IPS-NIHi7 (cell line): ENCODE data around the gene SNAPC1.
"Not testable (repeated sequence)": the region's sequence is repeated elsewhere in the genome, so short reads cannot be mapped to it uniquely, and the experiment has no call there.

Experiments
- DNase-seq: peaks from one replicate; pipeline ENCODE4 v3.0.0; 2012; ENCODE audit warnings: mixed read lengths; ENCODE audit errors: extremely low spot score

The SNAPC1 gene

DNA sequence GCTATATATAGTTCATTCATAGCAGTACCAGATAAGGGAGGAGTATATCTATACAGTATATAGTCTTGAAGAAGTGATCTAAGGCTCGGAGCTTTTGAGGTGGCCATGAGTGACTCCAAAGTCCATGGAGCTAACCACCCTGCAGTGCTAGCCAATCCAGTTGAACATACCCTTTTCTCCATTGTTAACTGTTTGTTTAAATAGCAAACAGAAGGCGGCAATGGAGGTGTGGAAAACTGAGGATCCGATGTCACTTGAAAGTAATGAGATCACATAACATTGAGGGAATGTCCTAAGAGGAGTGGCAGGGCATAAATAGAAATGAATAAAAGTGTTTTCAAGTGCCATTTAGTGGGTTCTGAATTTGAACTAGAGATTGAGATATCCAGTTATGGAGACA is 12.4 kb upstream of the SNAPC1 start:
- DNase-seq = peak; percentile 31

DNA sequence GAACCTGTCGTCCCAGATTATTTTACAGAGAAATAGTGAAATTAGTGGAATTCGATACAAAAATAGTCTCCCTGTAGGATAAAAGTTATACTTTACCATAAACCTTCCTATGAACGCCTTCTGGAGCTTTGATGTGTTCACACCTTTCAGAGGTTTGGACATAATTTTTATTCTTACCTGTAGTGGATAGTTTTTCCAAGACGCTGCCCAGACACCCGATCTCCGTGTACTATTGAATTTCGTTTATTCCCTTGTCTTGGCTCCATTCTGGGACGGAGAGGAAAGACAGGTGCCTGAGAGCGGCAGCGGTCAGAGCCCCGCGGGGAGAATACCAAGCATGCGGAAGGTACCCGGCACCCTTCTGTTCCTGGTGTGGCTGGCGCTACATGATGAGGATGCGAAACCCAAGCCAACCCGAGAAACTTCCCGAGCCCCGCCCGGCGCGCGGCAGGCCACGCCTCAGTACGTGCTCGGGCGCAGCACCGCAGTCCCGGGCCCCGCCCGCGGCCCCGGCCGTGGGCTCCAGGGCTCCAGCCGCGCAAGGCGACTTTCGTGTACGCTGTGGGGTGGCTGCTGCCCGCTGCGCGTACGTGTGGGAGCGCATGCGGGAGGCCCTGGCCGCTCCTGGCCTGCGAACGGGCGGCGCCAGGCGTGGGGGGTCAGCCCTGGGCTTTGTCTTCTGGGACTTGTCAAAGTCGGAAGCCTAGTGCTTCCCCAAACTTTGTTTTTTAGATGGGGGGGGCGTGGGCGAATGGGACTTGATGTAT is 11.3 kb upstream of the SNAPC1 start:
- DNase-seq = peak; percentile 84

DNA sequence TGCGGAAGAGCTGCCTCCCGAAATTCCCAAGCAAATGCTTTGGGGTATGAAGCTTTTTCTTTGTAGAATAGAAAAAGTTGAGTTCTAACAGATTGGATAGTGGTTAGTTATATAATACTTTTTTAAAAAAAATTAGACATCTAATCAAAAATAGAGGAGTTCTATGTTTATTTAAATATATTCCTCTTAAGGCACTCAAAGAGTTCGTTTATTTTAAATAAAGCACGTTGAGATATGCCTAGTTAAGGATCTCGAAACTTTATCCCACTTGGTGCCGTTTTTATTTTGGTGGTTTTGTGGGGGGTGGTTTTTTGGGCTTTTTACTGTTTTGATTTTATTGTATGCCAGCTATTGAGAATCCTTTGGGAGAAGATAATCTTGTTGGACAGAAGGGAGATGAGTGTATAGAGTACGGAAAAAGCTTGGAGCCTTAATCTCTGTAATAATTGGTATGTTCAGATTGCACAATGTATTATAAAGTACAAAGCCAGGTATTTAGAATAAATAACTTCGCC is 10.7 kb upstream of the SNAPC1 start:
- DNase-seq = no peak

DNA sequence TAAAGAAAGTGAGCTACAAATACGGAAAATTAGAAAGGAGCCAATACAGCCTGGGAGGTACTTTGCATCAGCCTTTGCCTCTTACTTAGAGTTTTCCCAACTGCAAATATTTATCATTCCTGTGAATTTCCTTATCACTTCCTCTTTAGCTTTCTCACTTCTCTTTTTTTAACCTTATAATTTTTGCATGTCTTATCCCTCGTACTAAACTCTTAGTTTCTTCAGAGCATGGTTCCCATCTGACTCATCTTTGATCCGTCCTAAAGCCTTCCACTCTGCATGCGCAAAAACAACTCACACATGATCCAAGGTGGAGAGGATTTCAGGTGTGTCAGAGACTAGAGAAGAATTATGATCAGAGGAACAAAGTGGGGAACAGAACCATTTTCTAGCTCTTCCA is 9.6 kb upstream of the SNAPC1 start:
- DNase-seq = no peak

- peak; percentile 16 for DNase-seq
Observed at GRCh38 chr14:61753631-61754030, 8.6 kb upstream of the SNAPC1 start.

DNA sequence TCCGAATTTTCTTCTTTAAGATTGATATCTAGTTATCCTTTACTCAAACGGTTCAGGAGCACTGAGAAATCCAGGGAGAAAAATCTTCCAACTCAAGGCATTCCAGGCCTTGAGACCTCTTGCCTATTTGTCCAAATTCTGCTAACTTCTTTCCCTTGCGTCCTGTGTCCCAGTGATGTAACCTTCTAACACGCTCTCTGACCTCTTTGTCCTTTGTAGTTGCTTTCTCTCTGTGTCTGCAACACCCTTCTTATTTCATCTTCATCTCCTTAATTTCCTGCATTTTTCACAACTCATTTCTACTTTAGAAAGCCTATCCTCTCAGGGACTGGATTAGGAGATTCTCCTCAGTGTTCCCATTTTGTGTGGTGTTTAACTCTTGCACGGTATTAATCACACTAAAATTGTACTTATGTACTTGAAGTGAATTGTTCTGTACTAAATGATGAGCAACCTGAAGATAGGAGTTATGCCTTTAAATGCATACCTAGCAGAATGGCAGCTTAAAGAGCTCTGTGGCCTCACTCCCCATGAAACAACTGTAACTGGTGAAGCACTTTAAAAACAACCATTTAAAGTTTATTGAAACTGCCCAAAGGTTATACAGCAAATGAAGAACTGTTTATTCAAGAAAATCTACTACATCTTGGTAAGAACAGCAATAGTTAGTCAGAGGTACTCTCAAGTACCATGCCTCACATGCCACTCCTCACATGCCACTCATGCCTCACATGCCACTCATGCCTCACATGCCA is 7.4 kb upstream of the SNAPC1 start:
- DNase-seq = no peak

DNA sequence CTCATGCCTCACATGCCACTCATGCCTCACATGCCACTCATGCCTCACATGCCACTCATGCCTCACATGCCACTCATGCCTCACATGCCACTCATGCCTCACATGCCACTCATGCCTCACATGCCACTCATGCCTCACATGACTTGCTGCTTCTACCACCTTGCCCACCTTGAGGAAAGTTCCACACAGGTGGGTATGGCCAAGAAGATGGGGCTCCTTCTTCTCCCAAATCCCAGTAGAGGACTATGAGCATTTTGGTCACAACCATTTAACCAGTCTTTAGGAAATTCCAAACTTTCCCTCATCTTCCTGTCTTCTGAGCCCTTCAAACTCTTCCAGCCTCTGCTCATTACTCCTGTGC is 6.9 kb upstream of the SNAPC1 start:
- not testable (repeated sequence) for DNase-seq

- no peak for DNase-seq
Observed at GRCh38 chr14:61756135-61756534, 6.1 kb upstream of the SNAPC1 start.

- DNase-seq = no peak
Observed at GRCh38 chr14:61759878-61760277, 2.3 kb upstream of the SNAPC1 start.

- DNase-seq = no peak
Observed at GRCh38 chr14:61761557-61761956, 663 bp upstream of the SNAPC1 start.

- DNase-seq = no peak
Observed at GRCh38 chr14:61764342-61765122, 2.3 kb downstream of the SNAPC1 start.

- no peak for DNase-seq
Observed at GRCh38 chr14:61765225-61765943, 3.2 kb downstream of the SNAPC1 start.

GRCh38 chr14:61766151-61766550 is 3.9 kb downstream of the SNAPC1 start:
- DNase-seq = no peak

DNA sequence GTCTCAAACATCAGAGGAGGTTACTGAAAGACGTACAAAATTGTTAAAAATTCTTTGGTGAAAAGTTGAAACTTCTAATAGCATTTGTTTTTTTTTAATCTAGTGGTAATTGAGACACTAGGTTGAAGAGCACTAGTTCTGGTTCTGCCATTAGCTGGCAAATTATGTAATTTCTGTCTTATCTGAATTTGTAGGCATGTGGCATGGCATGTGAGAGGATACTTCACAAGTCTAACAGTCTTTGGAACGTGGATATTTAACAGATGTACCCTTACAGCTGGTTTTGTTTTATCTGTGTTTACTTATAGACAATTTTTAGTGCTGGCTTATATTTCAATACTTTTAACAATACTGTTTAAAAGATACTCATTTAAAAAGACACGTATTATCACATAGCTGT is 6.0 kb downstream of the SNAPC1 start:
- no peak for DNase-seq

DNA sequence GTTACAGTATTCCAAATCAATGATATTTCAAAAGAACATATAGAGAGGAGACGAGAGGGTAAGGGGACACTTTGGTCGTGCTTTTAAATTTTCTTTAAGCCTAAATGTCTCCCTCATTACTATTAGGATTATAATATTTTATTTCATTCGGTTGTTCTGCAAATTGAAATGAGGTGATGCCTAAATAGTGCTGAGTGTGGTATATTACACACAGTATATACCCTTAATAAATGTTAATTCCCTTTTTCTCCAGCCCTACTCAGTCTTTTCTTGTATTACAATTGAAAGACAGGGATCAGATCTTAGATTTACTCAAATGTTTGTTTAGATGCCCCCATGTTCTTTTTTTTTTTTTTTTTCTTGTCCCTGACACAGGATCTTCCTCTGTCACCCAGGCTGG is 7.7 kb downstream of the SNAPC1 start:
- no peak for DNase-seq

DNA sequence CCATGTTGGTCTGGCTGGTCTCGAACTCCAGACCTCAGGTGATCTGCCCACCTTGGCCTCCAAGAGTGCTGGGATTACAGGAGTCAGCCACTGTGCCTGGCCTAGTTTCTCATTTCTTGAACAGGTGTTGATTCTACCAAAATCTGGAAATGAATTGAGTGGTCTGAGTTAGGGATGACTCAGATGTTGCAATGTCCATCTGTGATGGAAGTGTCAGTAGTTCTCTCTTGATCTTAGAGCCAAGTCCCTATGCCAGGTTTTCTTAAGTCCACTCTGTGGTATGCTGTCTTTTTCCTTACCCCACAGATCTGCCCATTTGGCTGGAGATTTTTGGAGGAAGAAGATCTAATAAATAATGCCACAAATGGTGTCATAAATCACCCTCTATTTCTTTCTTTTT is 12.6 kb downstream of the SNAPC1 start:
- no peak for DNase-seq

DNA sequence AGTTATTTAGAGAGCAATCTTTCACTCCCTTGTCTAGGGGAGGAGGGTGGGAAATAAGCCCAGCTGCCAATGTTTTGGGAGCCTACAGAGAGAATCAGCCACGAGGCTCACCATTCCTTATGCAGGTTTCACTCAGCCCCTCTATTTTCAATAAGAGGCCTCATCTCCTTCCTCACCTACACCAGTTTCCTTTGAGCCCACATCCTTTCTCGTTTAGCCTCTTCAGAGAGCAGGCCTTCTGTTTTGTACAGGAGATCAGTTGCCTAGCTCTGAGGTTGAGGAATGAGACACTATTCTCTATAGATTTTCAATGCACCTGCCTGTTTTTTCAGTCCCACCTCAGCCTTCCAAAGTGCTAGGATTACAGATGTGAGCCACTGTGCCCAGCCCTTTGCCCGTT is 17.9 kb downstream of the SNAPC1 start:
- DNase-seq = no peak

- DNase-seq = no peak
Observed at GRCh38 chr14:61797309-61797708, 35.1 kb downstream of the SNAPC1 start.

- DNase-seq = no peak
Observed at GRCh38 chr14:61802010-61802568, 39.9 kb downstream of the SNAPC1 start.

DNA sequence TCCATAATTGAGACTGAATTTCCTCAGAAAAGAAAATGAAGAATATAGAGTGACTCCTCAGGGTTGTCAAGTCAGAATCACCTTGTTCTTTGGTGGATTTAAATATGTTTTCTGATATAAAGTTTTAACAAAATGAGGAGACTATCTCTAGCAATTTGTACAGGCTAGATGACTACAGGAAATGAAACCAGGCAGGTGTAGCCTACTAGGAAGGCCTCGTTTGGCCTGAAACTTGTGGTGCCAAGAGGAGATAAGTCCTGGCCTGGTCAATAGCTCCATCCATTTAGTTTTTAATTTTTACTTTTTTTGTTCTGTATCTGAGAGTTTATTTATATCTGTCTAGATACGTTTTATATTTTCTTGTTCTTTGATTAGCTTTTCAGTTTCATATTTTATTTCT is 41.5 kb downstream of the SNAPC1 start:
- DNase-seq = no peak

GRCh38 chr14:61805451-61805850 is 43.2 kb downstream of the SNAPC1 start:
- DNase-seq = no peak
